MV-4-11 (cell line): Measurements from ENCODE around the gene ATF7IP.
"Not testable (repeated sequence)": the region's sequence is repeated elsewhere in the genome, so short reads cannot be mapped to it uniquely, and the experiment has no call there.

Source experiments
- DNase-seq: peaks from one replicate; lab custom pipeline; 2025; lab: John Stamatoyannopoulos, UW

The ATF7IP gene

DNA sequence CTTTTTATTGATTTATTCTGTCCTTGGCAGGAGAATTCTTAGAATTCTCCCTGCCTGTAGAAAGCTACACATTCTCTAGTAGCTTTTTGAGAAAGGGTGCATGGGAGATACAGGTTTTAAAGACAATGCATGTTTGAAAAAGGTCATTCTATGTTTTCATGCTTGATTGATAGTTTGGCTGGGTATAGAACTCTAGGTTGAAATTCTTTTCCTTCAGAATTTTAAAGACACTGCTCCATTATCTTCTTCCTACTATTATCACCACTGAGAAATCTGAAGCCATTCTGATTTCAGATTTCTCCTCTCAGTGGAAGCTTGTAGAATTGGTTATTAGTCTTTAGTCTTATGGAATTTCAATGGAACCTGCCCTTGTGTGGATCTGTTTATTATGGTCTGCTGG lies 14.0 kb downstream of the ATF7IP start:
- DNase-seq = no peak

DNA sequence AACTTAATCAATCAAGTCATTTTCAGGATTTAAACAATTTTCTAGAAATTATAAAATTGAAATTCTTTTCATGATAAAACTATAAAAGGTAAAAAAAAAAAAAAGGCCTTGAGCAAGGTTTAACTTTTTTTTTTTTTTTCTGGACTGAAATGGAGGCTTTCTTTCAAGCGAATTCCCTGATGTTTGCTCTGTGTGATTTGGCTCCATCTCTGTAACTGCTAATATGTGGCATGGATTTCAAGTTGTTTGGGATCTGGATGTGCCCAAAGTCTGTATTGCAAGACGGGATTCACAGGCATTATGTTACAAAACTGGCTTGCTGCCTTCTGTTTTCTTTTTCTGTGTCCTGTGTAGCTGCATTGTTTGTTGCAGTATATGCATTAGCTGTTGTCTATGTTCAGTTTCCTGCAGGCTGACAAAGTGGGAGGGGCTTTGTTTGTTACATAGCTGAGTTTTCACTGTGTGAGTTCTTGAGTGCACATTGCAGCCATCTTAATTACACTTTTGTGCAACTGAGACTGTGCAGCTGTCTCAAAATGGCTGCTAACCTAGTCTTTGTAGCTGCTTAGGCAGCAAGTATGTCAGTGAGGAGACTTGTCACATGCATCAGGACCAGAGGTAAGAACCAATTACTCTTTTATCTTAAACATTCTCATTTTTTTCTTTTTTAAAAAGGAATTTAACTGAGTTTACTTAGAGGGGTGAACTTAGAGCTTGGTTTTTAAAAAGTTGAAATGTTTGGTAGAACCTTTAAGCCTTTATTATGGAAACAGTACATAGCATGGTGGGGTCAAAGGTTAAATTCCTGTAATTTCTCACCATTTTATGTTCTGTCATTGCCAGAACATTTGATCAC lies 19.5 kb downstream of the ATF7IP start:
- DNase-seq = peak; percentile 75

DNA sequence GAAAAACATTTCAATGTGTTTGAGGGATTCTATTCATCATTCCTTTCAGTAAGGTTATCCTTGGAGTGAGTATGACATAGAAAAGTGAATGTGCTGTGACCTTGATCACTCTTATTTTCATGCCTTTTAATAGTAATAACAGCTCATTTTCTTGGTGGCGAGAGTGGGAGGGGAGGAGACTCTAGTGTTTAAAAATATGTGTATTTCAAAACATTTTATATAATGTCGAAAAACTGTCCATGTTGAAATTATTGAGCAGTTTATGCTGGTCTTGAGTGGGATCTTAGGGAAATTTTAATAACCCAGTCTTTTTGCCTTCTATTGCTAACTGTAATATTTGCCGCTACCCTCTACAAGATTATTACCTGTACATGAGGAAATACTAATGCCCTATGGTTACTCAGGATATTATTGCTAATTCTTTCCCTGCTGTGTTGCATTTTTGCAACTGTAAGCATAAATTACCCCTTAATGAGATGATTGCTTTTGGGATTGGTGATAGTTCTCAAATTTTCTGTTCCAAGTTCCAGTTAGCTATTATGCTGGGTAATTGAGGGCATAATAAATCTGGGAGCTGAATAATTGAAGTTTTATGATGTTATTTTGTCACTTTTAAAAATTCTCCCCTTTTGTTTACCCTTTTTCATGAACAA lies 21.9 kb downstream of the ATF7IP start:
- DNase-seq = no peak

DNA sequence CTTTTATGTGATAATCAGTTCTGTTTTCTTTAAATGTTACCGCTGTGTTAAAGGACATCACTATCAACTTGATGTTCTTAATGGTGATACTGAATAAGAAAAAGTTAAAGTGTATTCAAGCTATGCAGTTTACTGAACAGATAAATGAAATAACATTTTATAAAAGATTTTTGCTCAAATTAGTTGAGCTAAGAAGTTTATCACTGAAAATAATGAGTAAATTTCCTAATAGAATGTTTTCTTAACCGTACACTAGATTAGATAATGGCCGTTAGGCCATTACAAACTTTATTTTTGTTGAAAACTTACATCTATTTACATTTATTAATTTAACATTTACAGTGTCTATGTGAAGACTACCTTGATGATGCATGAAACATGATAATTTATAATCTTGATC lies 25.0 kb downstream of the ATF7IP start:
- DNase-seq = no peak

DNA sequence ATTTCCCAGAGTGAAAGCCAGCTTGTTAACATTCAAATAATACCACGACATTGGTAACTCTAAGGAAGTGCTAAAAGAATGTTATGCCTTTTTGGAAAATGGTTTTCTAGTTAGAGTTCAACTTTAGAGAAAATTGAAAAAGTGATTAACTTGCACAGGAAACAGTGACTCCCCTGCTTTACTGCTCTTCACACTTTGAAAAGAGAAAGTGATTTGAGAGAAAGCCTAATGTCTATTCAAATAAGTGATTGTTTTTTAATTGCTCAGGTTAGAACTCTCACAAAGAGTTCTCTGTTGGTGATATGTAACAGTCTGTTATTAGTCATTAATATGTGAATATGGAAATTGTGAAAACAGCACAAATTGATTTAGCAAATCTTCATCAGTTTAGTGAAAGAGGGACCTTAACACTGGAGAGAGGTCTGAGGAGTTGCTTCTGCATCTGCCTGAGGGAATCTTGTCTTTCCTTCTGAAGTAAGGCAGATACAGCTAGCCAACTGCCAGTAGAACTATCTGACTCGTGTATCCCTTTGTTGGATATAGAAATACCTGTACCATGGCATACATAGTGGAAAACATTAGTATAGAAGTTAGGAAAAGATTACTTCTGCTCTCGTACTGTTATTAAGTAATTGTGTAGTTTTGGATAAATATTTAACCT lies 25.5 kb downstream of the ATF7IP start:
- DNase-seq = no peak

DNA sequence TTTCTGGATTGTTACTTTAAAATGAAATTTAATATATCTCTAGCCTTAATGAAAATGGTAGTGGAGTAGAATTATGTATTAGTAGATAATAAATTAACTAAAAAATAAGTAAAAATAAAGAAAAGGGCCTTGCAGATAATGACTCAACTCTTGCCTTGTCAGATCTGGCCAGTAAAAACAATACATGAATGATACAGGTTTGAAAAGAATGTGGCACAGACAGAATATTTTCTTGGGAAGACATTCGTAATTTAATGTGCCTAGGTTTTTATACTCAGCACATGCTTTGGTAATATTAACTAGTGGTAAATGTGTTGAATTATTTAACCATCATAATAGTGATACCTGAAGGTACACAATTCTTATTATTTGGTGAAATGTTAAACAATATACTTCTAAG lies 28.3 kb downstream of the ATF7IP start:
- no peak for DNase-seq

DNA sequence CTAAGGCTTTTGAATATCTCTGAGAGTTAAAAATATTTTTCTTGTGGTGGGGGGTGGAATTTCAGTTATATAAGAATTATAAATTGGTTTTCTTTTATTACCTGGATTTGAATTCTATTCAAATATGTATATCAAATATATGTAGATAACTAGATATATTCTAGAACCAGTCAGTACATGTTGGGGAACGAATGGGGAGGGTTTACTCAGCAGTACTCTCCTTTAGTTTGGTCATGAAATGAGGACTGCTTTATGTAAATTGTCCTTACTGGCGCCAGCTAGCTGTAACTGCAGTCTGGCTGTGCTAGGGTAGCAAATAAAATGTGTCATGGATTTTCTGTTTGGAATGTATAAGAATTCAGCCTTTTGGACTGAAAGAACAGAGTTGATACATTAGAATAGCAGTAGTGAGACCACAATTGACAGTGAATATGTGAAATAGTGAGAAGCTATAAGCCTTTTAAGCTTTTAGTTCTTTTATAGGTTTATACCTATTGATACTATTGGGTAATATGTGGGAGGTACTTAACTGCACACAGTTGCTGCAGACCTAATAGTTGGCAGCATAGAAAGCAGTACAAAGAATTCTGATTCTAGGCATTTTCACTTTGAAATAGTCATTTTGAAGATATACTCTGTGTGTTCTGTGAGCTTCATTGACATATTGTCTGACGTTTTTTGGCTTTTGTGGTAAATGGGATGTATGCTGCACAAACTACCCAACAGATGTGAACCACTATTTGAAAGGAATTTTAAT lies 29.0 kb downstream of the ATF7IP start:
- peak; percentile 47 for DNase-seq

DNA sequence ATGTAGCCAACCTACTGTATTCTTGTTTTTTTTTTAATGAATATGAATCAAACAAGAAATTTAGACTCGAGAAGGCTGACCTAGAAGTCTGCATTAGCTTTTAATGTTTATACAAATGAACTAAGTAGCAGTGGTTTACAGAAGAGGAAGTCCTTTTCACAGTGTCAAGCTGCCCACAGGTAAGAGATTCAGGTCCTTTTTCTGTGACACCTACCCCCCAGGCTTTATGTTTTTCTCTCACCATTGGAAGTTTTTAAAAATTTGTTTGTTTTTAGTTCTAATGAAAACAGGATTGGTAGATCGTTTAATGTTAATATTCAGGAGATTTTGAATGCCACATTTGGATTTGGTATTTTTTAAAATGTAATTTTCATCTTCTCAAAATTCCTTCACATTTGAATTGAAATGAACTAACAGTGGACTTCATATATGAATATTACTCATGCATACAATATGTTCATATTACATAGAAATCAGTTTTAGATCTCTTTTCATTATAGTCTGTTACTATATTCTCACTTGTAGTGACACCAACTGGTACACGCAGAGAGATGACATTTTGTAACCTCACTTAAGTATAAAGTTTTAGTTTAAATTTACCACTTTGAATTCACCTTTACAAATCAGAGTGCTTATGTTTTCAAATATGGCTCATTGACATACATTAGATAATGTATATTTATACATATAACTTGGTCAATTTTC lies 29.7 kb downstream of the ATF7IP start:
- DNase-seq = no peak

DNA sequence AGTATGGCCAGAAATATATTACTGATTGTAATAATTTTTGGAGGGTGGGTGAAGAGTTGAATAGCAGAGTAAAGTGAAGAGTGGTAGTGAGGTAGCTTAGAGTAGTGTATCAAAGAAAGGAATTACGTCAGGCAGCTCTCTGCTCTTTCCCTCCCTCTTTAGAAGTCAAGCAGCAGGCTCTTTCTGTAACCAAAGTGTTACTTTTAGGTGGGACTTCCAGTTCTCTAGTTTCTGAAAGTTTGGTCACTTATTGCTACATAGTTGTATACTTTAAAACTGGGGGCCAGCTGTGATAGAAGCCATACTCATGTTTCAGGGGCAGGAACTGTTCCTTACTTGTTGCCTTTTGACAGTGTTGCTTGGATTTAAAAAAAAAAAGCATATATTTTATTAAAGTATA lies 30.6 kb downstream of the ATF7IP start:
- peak; percentile 63 for DNase-seq

DNA sequence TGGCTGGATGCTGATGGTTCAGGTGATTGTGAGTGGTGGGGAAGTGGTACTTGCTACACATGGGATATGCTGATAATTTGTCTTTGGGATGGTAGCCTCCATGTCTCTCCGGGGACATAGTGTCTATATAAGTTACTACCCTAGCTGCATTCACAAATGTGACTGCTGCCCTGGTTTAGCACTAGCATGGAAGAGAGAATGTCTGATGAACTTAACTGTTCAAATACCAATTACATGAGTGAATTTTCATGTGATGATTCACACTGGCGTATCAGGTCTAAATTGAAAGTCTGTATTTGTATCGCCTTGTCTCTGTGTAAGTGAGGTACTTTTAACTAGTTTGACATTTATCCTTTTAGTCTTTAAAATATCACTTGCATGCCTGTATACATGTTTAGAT lies 34.4 kb downstream of the ATF7IP start:
- DNase-seq = no peak

DNA sequence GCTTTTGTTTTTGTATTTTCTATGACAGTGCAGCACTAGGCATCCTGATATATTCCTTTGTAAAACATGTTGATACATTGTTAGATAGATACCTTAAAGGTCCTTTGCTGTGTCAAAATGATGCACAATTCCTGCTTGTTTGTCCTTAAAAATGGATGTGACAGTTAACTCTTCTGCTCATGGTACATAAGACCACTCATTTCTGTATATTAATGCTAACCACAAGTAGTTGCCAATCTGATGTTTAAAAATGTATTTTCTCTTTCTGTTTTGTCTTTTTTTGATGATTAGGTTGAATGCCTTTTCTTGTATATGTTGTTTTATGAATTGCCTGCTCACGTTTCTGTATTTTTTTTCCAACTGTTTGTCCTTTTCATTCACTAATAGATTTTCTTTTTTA lies 35.1 kb downstream of the ATF7IP start:
- no peak for DNase-seq

DNA sequence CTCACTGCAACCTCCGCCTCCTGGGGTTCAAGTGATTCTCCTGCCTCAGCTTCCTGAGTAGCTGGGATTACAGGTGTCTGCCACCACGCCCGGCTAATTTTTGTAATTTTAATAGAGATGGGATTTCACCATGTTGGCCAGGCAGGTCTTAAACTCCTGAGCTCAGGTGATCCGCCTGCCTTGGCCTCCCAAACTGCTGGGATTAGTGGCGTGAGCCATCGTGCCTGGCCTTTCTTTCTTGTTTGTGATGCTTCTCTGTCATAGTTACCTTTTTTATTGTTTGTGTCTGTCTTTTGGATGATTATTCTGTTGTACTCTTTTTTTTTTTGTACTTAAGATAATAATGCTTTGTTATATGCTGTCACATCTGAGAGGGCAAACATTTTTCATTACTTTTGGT lies 35.8 kb downstream of the ATF7IP start:
- not testable (repeated sequence) for DNase-seq

DNA sequence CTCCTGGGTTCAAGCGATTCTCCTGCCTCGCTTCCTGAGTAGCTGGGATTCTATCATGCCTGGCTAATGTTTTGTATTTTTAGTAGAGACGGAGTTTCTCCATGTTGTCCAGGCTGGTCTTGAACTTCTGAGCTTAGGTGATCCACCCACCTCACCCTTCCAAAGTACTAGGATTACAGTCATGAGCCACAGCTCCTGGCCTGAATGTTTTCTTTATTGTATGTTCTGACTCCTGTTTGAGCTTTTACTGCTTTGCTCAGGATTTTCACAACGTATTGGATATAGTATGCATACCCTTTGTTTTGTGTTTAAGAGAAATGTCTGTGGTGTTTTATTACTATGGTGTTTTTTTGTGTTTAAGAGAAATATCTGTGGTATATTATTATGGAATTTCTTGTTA lies 37.2 kb downstream of the ATF7IP start:
- no peak for DNase-seq

DNA sequence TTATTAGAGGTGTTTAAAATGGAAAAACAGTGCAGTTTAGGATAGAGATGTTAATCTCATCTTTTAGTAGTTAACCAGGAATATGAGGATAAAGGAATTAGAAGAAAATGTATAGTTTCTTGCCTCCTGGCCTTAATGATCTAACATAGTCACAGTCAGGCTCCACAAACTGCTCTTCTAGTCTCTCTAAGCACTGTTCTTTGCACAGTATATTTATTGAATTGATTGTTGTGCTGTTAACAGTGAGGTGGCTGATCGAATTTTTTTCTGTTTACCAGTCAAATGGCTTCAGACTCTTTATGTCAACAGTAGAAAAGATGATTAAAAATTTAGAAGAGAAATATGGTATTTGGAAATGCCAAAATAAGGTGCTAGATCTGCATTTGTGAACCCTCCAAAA lies 37.8 kb downstream of the ATF7IP start:
- no peak for DNase-seq

DNA sequence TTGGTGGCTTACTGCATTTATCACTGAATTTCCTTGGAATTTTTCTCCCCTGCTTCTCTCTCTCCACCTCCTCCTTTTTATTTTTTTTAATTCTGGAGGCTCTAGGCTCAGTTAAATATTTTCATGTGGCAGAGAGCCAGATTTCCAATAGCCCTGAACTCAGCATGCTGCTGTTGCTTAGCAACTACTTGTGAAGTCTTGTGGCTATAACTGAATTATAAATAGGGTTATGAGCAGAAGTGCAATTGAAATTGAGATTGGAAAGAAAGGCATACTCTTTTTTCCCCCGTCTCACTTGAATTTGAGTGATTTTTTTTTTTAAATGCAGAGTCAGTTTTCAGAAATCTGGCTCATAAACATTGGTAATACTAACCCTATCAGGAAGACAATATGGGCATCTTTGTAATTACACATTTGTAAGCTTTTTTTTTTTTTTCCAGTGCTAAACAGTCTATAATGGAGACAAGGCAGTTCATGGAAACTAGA lies 38.3 kb downstream of the ATF7IP start:
- peak; percentile 55 for DNase-seq

DNA sequence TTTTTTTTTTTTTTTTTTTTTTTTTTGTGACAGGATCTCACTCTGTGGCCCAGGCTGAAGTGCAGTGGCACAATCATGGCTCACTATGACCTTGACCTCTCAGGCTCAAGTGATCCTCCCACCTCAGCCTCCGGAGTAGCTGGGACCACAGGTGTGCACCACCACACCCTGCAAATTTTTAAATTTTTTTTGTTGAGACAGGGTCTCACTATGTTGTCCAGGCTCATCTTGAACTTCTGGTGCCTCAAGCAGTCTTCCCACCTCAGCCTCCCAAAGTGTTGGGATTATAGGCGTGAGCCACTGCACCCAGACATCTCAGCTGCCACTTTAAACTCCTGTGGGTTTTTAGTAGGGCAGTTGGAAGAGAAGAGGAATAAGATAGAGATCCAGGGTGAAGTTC lies 39.9 kb downstream of the ATF7IP start:
- not testable (repeated sequence) for DNase-seq

DNA sequence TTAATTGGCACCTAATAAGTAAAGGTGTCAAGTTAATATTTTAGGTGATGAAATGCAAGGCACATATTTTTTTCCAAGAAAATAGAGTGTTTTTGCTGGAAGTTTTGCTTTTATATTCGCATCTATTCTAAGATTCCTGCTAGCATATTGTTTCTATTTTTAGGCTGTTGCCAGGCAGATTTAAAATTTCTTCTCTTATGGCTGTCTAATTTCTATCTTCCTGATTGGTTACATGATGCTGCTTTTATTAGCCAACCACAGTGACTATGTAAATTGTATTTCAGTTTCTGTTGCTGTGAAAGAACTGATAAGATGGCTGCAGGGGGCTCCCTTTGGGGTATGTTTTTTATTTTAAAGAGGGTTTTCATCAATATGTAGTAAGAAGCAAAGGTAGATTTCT lies 42.7 kb downstream of the ATF7IP start:
- DNase-seq = peak; percentile 41

DNA sequence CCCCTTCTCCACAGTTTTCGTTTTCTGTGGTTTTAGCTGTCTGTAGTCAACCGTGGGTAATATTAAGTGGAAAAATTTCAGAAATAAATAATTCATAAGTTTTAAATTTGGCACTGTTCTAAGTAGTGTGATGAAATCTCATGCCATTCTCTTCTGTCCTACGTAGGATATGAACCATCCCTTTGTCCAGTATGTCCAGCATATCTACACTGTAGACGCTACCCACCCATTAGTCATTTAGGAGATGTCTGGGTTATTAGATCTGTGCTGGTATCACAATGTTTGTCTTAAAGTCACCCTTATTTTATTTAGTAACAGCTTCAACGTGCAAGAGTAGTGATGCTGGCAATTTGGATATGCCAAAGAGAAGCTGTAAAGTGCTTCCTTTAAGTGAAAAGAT lies 44.7 kb downstream of the ATF7IP start:
- no peak for DNase-seq

DNA sequence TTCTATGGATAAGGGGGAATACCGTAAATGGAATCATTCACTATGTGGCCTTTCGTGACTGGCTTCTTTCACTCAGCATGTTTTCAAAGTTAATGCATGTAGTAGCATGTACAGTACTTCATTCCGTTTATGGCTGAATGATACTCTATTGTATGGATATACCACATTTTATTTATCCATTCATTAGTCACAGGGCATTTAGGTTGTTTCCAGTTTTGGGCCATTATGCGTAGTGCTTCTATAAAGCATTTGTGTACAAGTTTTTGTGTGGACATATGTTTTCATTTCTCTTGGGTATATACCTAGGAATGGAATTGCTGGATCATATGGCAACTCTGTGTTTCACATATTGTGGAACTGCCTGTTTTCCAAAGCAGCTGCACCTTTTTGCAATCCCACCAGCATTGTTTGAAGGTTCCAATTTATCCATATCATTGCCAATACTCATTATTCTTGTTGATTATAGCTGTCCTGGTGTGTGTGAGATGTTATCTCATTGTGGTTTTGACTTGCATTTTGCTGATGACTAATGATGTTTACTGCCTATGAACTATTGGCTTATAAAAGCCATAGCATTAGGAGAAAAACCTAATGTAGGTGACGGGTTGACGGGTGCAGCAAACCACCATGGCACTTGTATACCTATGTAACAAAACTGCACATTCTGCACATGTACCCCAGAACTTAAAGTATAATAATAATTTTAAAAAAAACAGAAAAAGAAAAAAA lies 45.5 kb downstream of the ATF7IP start:
- DNase-seq = no peak

DNA sequence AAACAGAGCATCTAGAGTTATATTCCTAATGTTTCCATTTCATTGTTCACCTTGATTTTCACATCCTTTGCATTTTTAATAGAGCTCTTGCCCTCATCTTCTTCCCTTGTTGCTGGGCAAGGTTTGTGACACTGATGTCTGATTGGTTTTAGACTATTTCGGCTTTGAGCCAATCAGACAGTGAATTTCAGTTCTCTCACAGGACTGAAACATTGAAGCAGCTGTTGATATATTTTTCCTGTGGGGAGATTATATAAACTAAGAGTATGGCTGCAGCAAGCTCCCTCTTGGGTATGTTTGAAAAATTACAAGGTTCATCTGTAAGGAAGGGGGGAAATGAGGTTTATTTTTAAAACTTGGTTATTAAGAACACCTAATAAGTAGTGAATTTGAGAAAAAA lies 51.2 kb downstream of the ATF7IP start:
- peak; percentile 81 for DNase-seq

DNA sequence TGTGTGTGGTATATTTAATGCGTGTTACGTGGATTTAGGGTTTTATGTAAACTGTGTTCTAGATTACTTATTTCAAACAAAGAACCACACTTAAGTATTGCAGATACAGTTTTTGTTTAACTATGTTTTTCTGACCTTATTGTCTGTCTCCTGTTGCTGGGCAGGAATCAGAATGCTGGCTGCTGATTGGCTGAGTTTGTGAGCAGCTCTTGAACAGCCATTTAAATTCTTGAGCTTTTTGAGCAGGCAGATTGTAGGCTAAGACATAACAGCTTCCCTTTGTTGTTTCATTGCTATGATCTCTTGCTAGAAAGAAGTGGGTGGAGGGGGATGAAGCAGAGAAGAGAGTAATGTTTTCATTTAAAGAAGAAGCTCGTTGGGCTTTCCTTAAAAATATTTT lies 52.2 kb downstream of the ATF7IP start:
- peak; percentile 40 for DNase-seq
